Spleen (tissue), 7 donors: ENCODE data around the gene AP4M1.

Experiments used
- POLR2A ChIP-seq, 3 donors: fragments of 450-650 bp; IDR thresholded peaks; one replicate each; pipeline ENCODE4 v1.5.1; 2017; ENCODE audit warnings: antibody characterized with exemption in 3 of 3, mild to moderate bottlenecking in 1 of 3
- POLR2AphosphoS5 ChIP-seq, 3 donors: sonication (generic); formaldehyde crosslinking; IDR thresholded peaks; one replicate each; pipeline ENCODE4 v1.5.1; 2017; ENCODE audit warnings: antibody characterized with exemption in 3 of 3
- TF ChIP-seq, protein P1 (sequence below), 11 experiments: fragments of 200-600 bp in 7 of 11; fragments of 450-650 bp in 4 of 11; sonication (generic) in 4 of 11; IDR thresholded peaks in 8 of 11; conservative IDR thresholded peaks in 3 of 11; 1 replicate in 7 of 11; 2 replicates in 4 of 11; pipeline versions ENCODE4 v1.4.0 to v1.8.0; 2016 to 2021; ENCODE audit warnings: antibody characterized with exemption in 11 of 11, inconsistent platforms in 4 of 11, mild to moderate bottlenecking in 1 of 11
- donor health status: DM: no; HTN: no; CAD: no; lungs with moderate emphysema.
- donor health status: DM: no; HTN: no; CAD: no.
- donor health status: DM: no; HTN: no; CAD: no.

DNA sequence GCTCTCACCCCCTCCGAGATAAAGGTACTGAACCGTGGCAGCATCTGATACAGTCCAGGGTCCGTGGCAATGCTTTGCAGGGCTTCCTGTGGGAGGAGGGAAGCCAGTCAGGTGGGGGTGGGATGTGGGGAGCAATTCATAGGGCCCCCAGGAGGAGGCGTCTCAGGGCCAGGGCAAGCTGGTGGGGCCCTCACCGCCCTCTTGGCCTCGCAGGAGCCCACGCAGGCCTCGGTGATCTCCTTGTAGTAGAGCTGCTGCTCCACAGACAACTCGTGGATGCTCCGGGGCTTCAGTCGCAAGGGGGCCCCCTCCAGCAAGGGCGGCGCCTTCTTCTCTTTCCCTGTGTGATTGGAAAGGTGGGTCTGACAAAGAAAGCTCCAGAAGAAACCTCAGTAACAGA, 10.5 kb downstream of the AP4M1 start:
- TF ChIP-seq, protein P1, sequence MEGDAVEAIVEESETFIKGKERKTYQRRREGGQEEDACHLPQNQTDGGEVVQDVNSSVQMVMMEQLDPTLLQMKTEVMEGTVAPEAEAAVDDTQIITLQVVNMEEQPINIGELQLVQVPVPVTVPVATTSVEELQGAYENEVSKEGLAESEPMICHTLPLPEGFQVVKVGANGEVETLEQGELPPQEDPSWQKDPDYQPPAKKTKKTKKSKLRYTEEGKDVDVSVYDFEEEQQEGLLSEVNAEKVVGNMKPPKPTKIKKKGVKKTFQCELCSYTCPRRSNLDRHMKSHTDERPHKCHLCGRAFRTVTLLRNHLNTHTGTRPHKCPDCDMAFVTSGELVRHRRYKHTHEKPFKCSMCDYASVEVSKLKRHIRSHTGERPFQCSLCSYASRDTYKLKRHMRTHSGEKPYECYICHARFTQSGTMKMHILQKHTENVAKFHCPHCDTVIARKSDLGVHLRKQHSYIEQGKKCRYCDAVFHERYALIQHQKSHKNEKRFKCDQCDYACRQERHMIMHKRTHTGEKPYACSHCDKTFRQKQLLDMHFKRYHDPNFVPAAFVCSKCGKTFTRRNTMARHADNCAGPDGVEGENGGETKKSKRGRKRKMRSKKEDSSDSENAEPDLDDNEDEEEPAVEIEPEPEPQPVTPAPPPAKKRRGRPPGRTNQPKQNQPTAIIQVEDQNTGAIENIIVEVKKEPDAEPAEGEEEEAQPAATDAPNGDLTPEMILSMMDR (IDR thresholded peaks at IDR 0.05 in 8 of 11, conservative IDR thresholded peaks at IDR 0.05 in 3 of 11), result no peak
- no peak for TF ChIP-seq POLR2A (IDR thresholded peaks at IDR 0.05)
- peak in 1 of 3 donors; percentile 34 for TF ChIP-seq POLR2AphosphoS5 (IDR thresholded peaks at IDR 0.05)
